Measurements from ENCODE around the gene SINHCAF.

GRCh38 chr12:31231611-31232360, 94.2 kb downstream of the SINHCAF start:
- no peak for TF ChIP-seq REST (IDR thresholded peaks at IDR 0.05; ENCODE audit: unreplicated experiment)
- TF ChIP-seq CTCF (conservative IDR thresholded peaks at IDR 0.05; ENCODE audit: low read depth in 2 of 2) = no peak
- no peak for TF ChIP-seq JUNB (IDR thresholded peaks at IDR 0.05; ENCODE audit: unreplicated experiment)
- no peak for TF ChIP-seq ZNF114 (CRISPR knock-in tag; IDR thresholded peaks at IDR 0.05)
- TF ChIP-seq ETS1 (IDR thresholded peaks at IDR 0.05) = no peak
- no peak for TF ChIP-seq EZH2 (IDR thresholded peaks at IDR 0.05; ENCODE audit: low read depth, unreplicated experiment)
- no peak for TF ChIP-seq POLR2AphosphoS5 (IDR thresholded peaks at IDR 0.05; ENCODE audit: low read depth)
- TF ChIP-seq EZH2phosphoT487 (IDR thresholded peaks at IDR 0.05; ENCODE audit: unreplicated experiment) = no peak
- no peak for TF ChIP-seq CREB1 (CRISPR knock-in tag; IDR thresholded peaks at IDR 0.05; ENCODE audit: low read depth)
- no peak for TF ChIP-seq NANOG (IDR thresholded peaks at IDR 0.05; ENCODE audit: borderline replicate concordance)
